Neural progenitor cell (in vitro differentiated cells): ENCODE measurements around the gene AKT1. TPM values are rescaled to one million over a fixed set of nuclear protein-coding genes. Genes with fewer than 3 reads are reported as not detected.
A peak's percentile ranks its signal among the peaks of the same experiment; 100 is the strongest.

Experiments used
- DNase-seq: peaks from one replicate; pipeline ENCODE4 v3.0.0-alpha.2; 2016; ENCODE audit warnings: low spot score
- H2AFZ ChIP-seq: fragments of 200-600 bp; sonication (generic); replicated peaks from 2 replicates; pipeline ENCODE4 v1.6.1; 2016; ENCODE audit warnings: antibody characterized with exemption
- H3F3A ChIP-seq: fragments of 200-600 bp; sonication (generic); 2 replicates; pipeline ENCODE4 v1.6.1; 2016; ENCODE audit warnings: antibody characterized with exemption, low read depth
- H3K27ac ChIP-seq: fragments of 200-600 bp; sonication (generic); 2 replicates; pipeline ENCODE4 v1.5.1; 2016; ENCODE audit warnings: mild to moderate bottlenecking
- H3K27me3 ChIP-seq: fragments of 200-600 bp; sonication (generic); 2 replicates; pipeline ENCODE4 v1.6.1; 2016; ENCODE audit warnings: mild to moderate bottlenecking, moderate library complexity
- H3K36me3 ChIP-seq: fragments of 200-600 bp; sonication (generic); 2 replicates; pipeline ENCODE4 v1.5.1; 2016
- H3K4me1 ChIP-seq: fragments of 200-600 bp; sonication (generic); 2 replicates; pipeline ENCODE4 v1.6.1; 2016; ENCODE audit warnings: mixed run types
- H3K4me2 ChIP-seq: fragments of 200-600 bp; sonication (generic); 2 replicates; pipeline ENCODE4 v1.6.1; 2016
- H3K4me3 ChIP-seq: fragments of 200-600 bp; sonication (generic); 2 replicates; pipeline ENCODE4 v1.5.1; 2016
- H3K79me2 ChIP-seq: fragments of 200-600 bp; sonication (generic); 2 replicates; pipeline ENCODE4 v1.6.1; 2016; ENCODE audit warnings: low read depth
- H3K9ac ChIP-seq: fragments of 200-600 bp; sonication (generic); 2 replicates; pipeline ENCODE4 v1.6.1; 2016
- H3K9me3 ChIP-seq: fragments of 200-600 bp; sonication (generic); 2 replicates; pipeline ENCODE4 v1.5.1; 2016; ENCODE audit warnings: low read depth
- H4K20me1 ChIP-seq: fragments of 200-600 bp; sonication (generic); 2 replicates; pipeline ENCODE4 v1.6.1; 2016; ENCODE audit warnings: low read depth
- H3K27ac Mint-ChIP-seq: 3 replicates; pipeline ENCODE4 v1.8.0; 2021; ENCODE audit warnings: mixed read lengths
- H3K27me3 Mint-ChIP-seq: 2 replicates; pipeline ENCODE4 v1.8.0; 2022; ENCODE audit warnings: low read depth, mild to moderate bottlenecking, inconsistent platforms, moderate library complexity, mixed read lengths; ENCODE audit not compliant: insufficient read depth
- H3K36me3 Mint-ChIP-seq: 3 replicates; pipeline ENCODE4 v1.8.0; 2021; ENCODE audit warnings: mixed read lengths
- H3K4me1 Mint-ChIP-seq: 3 replicates; pipeline ENCODE4 v1.8.0; 2021; ENCODE audit warnings: mixed read lengths
- H3K4me3 Mint-ChIP-seq: 3 replicates; pipeline ENCODE4 v1.8.0; 2021; ENCODE audit warnings: mild to moderate bottlenecking, moderate library complexity, mixed read lengths
- H3K9me3 Mint-ChIP-seq: 3 replicates; pipeline ENCODE4 v1.8.0; 2020; ENCODE audit warnings: mixed read lengths
- EZH2 ChIP-seq: fragments of 200-600 bp; sonication (generic); IDR thresholded peaks from 2 replicates; pipeline ENCODE4 v1.6.1; 2017; ENCODE audit warnings: antibody characterized with exemption, mild to moderate bottlenecking, moderate library complexity
- EZH2phosphoT487 ChIP-seq: fragments of 200-600 bp; sonication (generic); IDR thresholded peaks from 2 replicates; pipeline ENCODE4 v1.6.1; 2017; ENCODE audit warnings: antibody characterized with exemption
- total RNA-seq: library from RNA; depleted of rRNA; stranded (reverse); fragments of >200 nt; gene quantifications from 2 replicates; pipeline ENCODE4 v1.2.3, GENCODE V29; 2015; ENCODE audit warnings: low replicate concordance
- TF ChIP-seq, protein P1 (sequence below): fragments of 200-600 bp; sonication (generic); IDR thresholded peaks from 2 replicates; pipeline ENCODE4 v1.5.1; 2017; ENCODE audit warnings: antibody characterized with exemption, mild to moderate bottlenecking

AKT1 gene
- total RNA-seq, result 67.2 and 92.4 TPM in 2 replicates

DNA sequence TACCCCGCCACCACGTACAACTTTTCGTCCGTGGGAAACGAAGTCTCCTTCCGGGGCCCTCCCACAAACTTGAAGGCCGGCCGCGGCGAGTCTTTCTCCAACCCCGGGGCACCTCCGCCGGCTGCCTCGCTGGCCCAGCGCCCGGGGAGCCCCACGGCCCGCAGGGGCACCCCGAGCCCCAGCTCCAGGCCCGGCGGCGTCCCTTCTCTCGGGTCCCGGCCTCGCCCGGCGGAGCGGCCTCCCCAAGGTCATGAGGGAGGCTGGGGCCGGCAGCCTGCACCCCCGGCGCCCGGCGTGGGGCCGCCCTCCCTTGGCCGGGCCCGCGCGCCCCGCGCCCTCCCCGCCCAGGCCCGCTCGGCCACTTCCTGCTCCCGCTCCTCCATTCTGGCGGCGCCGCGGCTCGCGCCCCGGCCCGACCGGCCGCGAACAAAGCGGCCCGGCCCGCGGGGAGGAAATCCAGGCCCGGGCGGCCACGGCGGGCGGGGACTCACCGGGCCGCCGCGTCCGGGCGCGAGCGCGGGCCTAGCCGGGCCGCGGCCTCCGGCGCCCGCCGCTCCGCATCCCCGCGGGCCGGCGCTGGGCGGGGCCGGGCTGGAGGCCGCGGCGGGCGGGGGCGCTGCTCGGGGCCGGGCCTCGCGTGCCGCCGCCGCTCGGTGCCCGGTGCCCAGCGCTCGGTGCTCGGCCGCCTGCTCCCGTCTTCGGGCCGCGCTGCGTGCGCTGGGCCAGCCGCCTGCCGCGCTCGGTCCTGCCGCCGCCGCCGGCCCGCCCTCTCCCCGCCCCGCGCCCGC is at the start of gene AKT1:
Gene AKT1 (minus strand): TSS at position 756 of the 788 bp plus-strand sequence. CDS start 3,105 bp downstream, outside the sequence.
- Histone ChIP-seq H3K4me1 (peaks cover 24% of the 10 kb centered on the region), H2AFZ (no peak within 1 kb of the TSS), H3K79me2 (peaks cover 36% of the 10 kb centered on the region), H4K20me1 (peaks cover 58% of the 10 kb centered on the region), H3K4me2 (peak within 1 kb of the TSS; percentile 100), H3K9me3 (no peaks in the 10 kb centered on the region), H3K27ac (no peak within 1 kb of the TSS), H3K9ac (peak within 1 kb of the TSS; percentile 60), H3K27me3 (peaks cover 45% of the 10 kb centered on the region), H3F3A (peaks cover 40% of the 10 kb centered on the region), H3K36me3 (no peaks in the 10 kb centered on the region), H3K4me3 (peak within 1 kb of the TSS; percentile 95)
- peaks cover 26% of the 10 kb centered on the region for H3K27me3 Mint-ChIP-seq
- peaks cover 2% of the 10 kb centered on the region for H3K9me3 Mint-ChIP-seq
- peak within 1 kb of the TSS; percentile 95 for H3K4me3 Mint-ChIP-seq
- H3K27ac Mint-ChIP-seq, result no peak within 1 kb of the TSS
- TF ChIP-seq EZH2, result peak; percentile 9
- TF ChIP-seq, protein P1, sequence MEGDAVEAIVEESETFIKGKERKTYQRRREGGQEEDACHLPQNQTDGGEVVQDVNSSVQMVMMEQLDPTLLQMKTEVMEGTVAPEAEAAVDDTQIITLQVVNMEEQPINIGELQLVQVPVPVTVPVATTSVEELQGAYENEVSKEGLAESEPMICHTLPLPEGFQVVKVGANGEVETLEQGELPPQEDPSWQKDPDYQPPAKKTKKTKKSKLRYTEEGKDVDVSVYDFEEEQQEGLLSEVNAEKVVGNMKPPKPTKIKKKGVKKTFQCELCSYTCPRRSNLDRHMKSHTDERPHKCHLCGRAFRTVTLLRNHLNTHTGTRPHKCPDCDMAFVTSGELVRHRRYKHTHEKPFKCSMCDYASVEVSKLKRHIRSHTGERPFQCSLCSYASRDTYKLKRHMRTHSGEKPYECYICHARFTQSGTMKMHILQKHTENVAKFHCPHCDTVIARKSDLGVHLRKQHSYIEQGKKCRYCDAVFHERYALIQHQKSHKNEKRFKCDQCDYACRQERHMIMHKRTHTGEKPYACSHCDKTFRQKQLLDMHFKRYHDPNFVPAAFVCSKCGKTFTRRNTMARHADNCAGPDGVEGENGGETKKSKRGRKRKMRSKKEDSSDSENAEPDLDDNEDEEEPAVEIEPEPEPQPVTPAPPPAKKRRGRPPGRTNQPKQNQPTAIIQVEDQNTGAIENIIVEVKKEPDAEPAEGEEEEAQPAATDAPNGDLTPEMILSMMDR, result no peak
- peak; percentile 77 for DNase-seq
- peaks cover 45% of the 10 kb centered on the region for H3K4me1 Mint-ChIP-seq
- H3K36me3 Mint-ChIP-seq, result peaks cover 2% of the 10 kb centered on the region

DNA sequence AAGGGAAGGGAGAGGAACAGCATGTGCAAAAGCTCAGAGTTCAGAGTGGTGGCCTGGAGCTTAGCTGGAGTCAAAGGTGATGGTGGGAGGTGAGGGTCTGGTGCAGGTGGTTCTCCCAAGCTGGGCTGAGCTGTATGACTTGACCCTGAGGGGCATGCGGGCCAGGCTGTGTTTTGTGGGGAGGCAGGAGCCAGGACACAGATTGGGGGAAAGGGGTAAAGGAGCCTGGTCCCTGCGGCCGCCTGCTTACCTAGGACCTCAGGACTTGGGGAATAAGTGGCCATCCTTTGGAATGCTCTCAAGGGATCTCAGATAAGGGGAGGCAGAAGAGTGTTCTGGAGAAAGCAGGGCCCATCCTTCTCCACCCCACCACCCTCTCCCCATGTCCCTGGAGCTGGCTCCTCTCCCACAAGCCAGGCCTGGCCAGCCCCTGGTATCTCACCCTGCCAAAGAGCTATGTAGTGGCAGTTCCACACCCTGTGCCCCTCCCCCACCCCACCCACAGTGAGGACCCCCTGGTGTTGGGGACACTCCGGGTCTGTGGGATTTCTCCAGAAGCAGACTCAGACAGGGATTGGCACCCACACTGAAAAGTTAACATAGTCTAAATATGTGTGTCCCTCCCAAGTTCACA is 49.6 kb upstream of the AKT1 start:
- no peak overlapping the region for H3K27ac ChIP-seq
- Mint-ChIP-seq H3K36me3 (no peaks in the 10 kb centered on the region), H3K27me3 (peaks cover 37% of the 10 kb centered on the region), H3K27ac (no peak overlapping the region), H3K9me3 (peaks cover 4% of the 10 kb centered on the region), H3K4me1 (peaks cover 12% of the 10 kb centered on the region), H3K4me3 (no peak overlapping the region)
- peaks cover 51% of the 10 kb centered on the region for H3K27me3 ChIP-seq
- H3K79me2 ChIP-seq, result no peaks in the 10 kb centered on the region
- H4K20me1 ChIP-seq, result no peaks in the 10 kb centered on the region
- H3K4me2 ChIP-seq, result peak overlapping the region; percentile 78
- no peak overlapping the region for H2AFZ ChIP-seq
- H3K36me3 ChIP-seq, result no peaks in the 10 kb centered on the region
- H3K9ac ChIP-seq, result no peak overlapping the region
- peaks cover 9% of the 10 kb centered on the region for H3K4me1 ChIP-seq
- H3K9me3 ChIP-seq, result no peaks in the 10 kb centered on the region
- TF ChIP-seq, protein P1, result no peak
- TF ChIP-seq EZH2phosphoT487 (no peak), EZH2 (no peak)
- H3F3A ChIP-seq, result peaks cover 31% of the 10 kb centered on the region
- DNase-seq, result no peak
- H3K4me3 ChIP-seq, result no peak overlapping the region

DNA sequence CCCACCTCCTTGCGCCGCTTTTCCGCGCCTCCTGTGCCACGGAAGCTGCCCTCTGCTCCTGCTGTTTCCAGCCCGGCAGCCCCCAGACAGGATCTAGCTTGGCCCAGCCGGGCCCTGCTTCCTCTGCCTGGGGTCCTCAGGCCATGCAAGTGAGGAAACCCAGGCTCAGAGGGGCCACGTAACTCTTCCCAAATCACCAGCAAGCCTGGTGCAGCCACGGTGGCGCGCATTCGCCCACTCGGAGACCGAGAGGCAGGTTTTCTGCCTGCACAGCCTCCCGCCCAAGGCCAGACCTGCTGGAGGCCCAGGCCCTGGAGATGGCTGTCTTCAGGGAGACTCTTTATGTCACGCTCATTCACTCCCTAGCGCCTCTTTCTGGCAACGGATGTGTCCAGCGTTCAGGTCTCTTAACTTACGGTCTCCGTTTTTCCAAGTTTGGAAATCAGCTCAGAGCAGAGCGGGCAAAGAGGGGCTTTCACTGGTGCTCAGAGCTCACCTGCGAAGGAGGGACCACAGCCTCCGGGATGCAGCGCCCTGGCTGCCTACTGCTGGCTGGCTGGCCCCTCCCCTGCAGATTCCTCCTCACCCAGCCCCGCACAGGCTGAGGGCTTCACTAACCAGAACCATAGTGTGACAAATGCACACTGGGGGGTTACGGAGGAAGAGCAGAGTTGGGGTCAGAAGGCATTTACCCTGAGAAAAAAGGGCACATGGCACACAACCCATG is 48.9 kb upstream of the AKT1 start:
- Mint-ChIP-seq H3K4me1 (peaks cover 12% of the 10 kb centered on the region), H3K9me3 (peaks cover 4% of the 10 kb centered on the region), H3K4me3 (peak overlapping the region; percentile 78), H3K27me3 (peaks cover 39% of the 10 kb centered on the region), H3K27ac (no peak overlapping the region), H3K36me3 (no peaks in the 10 kb centered on the region)
- H3K4me3 ChIP-seq, result peak overlapping the region; percentile 44
- H3K4me2 ChIP-seq, result peak overlapping the region; percentile 78
- peaks cover 9% of the 10 kb centered on the region for H3K4me1 ChIP-seq
- H3F3A ChIP-seq, result peaks cover 31% of the 10 kb centered on the region
- TF ChIP-seq EZH2 (peak; percentile 24), EZH2phosphoT487 (no peak)
- TF ChIP-seq, protein P1, result peak; percentile 25
- H3K9me3 ChIP-seq, result no peaks in the 10 kb centered on the region
- no peaks in the 10 kb centered on the region for H4K20me1 ChIP-seq
- DNase-seq, result peak; percentile 54
- no peak overlapping the region for H3K27ac ChIP-seq
- peaks cover 51% of the 10 kb centered on the region for H3K27me3 ChIP-seq
- no peaks in the 10 kb centered on the region for H3K79me2 ChIP-seq
- H3K9ac ChIP-seq, result no peak overlapping the region
- no peaks in the 10 kb centered on the region for H3K36me3 ChIP-seq
- peak overlapping the region; percentile 73 for H2AFZ ChIP-seq
